Prostate gland (tissue), 2 donors: ENCODE measurements around the gene INMT.
A peak's percentile ranks its signal among the peaks of the same experiment; 100 is the strongest.

ENCODE experiments used
- POLR2A ChIP-seq: fragments of 450-650 bp; IDR thresholded peaks from one replicate; pipeline ENCODE4 v1.6.1; 2016; ENCODE audit warnings: antibody characterized with exemption, mild to moderate bottlenecking
- POLR2AphosphoS5 ChIP-seq: sonication (generic); formaldehyde crosslinking; IDR thresholded peaks from one replicate; pipeline ENCODE4 v1.6.1; 2017; ENCODE audit warnings: antibody characterized with exemption
- TF ChIP-seq, protein P1 (sequence below), 4 experiments: fragments of 200-600 bp in 2 of 4; fragments of 450-650 bp in 2 of 4; sonication (generic) in 2 of 4; IDR thresholded peaks; 1 replicate in 3 of 4; 2 replicates in 1 of 4; pipeline ENCODE4 v1.5.1; 2016 to 2019; ENCODE audit warnings: antibody characterized with exemption in 4 of 4, mild to moderate bottlenecking in 2 of 4, moderate library complexity in 2 of 4

- TF ChIP-seq POLR2AphosphoS5 (peak; percentile 46), POLR2A (no peak)
- TF ChIP-seq, protein P1, sequence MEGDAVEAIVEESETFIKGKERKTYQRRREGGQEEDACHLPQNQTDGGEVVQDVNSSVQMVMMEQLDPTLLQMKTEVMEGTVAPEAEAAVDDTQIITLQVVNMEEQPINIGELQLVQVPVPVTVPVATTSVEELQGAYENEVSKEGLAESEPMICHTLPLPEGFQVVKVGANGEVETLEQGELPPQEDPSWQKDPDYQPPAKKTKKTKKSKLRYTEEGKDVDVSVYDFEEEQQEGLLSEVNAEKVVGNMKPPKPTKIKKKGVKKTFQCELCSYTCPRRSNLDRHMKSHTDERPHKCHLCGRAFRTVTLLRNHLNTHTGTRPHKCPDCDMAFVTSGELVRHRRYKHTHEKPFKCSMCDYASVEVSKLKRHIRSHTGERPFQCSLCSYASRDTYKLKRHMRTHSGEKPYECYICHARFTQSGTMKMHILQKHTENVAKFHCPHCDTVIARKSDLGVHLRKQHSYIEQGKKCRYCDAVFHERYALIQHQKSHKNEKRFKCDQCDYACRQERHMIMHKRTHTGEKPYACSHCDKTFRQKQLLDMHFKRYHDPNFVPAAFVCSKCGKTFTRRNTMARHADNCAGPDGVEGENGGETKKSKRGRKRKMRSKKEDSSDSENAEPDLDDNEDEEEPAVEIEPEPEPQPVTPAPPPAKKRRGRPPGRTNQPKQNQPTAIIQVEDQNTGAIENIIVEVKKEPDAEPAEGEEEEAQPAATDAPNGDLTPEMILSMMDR (IDR thresholded peaks at IDR 0.05), result no peak
Observed at GRCh38 chr7:30751696-30752273, at the start of gene INMT.
